ENCODE data around the gene GCSAM.
"Not testable (repeated sequence)": the region's sequence is repeated elsewhere in the genome, so short reads cannot be mapped to it uniquely, and the experiment has no call there.

Gene GCSAM

GRCh38 chr3:112072387-112073060 lies 60.5 kb downstream of the GCSAM start:
- not testable (repeated sequence) for DNase-seq (ENCODE audit: low spot score)

Measured in ecto neural progenitor cell (in vitro differentiated cells).